NOMO-1 treated with DMSO at 0.1 percent for 48 hours (cell line): ENCODE results near the gene NT5DC4.

Experiments used
- DNase-seq: peaks from one replicate; lab custom pipeline; 2025; ENCODE audit not compliant: unreplicated experiment; lab: John Stamatoyannopoulos, UW

Gene NT5DC4

DNA sequence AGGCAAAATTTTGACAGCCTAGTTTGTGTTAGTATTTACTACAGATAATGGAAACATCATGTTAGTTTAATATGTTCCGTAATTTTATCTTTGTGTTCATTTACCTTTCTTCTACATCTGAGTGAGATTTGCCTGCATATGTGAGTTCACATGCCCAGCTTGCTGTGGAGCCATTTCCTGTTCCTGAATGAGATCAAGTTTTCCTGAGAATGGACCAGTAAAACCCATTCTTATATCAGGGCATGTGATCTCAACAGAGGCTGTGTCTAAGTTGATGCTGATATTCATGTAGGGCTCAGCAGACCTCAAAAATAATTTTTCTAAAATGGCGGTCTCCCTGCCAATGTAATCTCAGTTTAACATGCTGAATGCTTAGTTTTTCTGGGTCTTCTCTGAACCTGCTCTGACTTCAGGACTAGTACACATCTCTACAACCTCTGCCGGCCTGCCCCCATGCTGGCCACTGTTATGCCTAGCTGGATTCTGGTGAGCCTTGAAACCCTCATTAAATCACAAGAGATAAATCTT, 62.4 kb downstream of the NT5DC4 start:
- no peak for DNase-seq

DNA sequence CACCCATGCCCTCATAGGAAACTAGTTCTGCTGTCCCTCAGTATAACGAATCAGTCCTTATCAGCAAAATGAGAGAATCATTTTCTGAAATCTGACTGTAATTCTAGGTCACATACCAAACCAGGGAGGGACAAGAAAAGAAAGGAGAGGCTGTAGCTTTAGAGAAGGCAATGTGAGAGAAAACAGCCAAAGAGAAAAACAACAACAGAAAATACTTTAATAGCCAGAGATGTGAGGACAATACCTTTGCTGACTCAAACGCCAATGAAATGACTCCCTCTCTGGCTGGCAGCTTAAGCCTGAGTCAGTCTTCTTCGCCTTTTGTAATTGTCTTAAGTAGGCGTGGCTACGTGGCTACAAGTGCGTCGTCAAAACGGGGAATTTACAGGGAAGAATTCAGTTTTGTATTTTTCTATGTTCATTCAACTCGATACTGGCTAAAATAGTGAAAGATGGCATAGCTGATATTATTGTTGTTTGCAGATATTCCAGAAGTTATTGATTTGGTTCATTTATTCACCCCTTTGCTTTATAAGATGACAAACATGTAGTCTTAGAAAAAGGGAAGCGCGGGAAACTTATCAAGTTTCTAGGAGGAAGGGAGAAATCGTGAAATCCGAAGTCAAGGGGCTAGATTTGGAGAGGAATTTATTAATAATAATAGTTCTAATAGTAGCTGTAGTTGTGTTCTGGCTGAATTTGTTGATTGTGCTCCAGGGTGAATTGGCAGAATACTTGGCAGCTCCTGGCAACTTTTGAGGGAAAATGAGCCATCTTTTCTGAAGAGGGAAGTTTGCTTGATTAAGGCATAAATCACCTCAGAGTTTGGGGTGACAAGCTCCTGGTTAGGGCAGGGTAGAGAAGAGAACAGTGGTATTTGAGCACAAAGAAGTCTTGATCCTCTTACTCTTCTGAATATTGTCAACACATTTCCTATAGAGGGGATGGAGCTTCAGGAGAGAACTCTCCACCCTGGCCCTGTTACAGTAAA, 63.7 kb downstream of the NT5DC4 start, which contains the start of gene IL1A:
IL1A (minus strand) TSS at position 295 of the 991 bp plus-strand sequence. CDS start 723 bp downstream, outside the sequence.
- peak; percentile 84 for DNase-seq

DNA sequence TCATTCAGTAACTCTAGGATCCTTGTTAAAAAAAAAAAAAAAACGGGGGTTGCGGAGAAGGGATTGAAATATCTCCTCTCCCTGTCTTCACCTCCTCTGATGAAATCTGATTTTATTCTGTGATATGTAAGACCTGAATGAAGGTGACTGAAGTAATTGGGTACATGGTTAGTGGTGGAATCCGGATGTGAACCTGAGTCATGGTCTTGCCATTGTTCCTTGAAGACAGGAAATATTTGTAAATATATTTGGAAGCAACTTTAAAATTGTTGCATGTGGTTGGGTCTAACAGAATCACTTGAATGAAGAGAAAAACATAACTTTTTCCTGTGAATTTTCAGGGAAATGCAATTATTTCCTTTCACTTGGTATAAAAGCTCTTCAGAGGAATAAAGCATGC, 66.5 kb downstream of the NT5DC4 start:
- DNase-seq, result peak; percentile 5

DNA sequence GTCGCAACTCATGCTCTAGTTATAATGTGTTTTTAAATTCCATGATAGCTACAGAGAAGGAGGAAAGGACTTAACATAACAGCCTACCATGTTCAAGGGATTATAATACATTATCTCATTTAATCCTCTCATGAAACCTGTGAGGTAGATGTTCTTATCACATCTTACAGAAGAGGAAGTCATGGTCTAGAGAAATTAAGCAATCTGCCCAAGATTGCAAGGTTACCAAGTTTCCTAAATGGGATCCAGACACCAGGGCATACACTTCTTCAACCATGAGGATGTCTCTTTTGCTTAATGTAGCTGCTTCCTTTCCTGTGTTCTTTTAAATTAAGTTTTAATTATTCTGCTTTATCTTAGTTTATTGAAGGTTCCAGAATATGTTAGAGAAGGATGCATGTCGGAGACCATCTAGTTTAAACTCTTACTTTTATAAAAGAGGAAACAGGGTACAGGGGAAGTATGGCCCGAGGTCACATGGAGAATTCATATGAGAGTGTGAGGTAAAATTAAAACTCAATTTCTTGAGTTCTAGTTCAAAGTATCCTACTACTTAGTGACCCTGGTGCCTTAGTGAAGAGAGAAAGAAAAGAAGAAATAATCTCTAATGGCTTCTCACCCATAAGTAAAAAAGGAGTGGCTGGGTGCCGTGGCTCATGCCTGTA, 67.0 kb downstream of the NT5DC4 start:
- DNase-seq, result peak; percentile 91

DNA sequence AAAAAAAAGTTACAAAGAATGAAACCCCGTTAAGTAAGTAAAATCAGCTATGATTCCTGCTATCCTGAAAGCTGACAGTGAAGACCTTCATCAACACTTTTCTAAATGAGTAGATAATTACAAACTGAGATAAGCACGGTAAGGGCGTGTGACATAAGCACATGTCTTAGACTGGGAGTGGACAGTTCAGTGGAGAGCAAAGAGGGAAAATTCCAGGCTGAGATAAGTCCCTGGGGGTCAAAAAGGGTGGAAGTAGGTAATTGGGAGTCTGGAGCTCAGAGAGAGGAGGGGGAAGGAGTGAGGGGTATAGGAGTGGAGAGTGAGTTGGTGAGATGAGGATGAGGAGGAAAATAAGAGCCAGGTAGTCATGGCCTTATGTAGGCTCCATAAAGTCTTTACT, 67.8 kb downstream of the NT5DC4 start:
- no peak for DNase-seq
